Neural progenitor cell (in vitro differentiated cells): Measurements from ENCODE around the gene NKPD1. TPM values are rescaled to one million over a fixed set of nuclear protein-coding genes. Genes with fewer than 3 reads are reported as not detected.

ENCODE experiments used
- DNase-seq: peaks from one replicate; pipeline ENCODE4 v3.0.0-alpha.2; 2016; ENCODE audit warnings: low spot score
- H2AFZ ChIP-seq: fragments of 200-600 bp; sonication (generic); replicated peaks from 2 replicates; pipeline ENCODE4 v1.6.1; 2016; ENCODE audit warnings: antibody characterized with exemption
- H3F3A ChIP-seq: fragments of 200-600 bp; sonication (generic); 2 replicates; pipeline ENCODE4 v1.6.1; 2016; ENCODE audit warnings: antibody characterized with exemption, low read depth
- H3K27ac ChIP-seq: fragments of 200-600 bp; sonication (generic); 2 replicates; pipeline ENCODE4 v1.5.1; 2016; ENCODE audit warnings: mild to moderate bottlenecking
- H3K27me3 ChIP-seq: fragments of 200-600 bp; sonication (generic); 2 replicates; pipeline ENCODE4 v1.6.1; 2016; ENCODE audit warnings: mild to moderate bottlenecking, moderate library complexity
- H3K36me3 ChIP-seq: fragments of 200-600 bp; sonication (generic); 2 replicates; pipeline ENCODE4 v1.5.1; 2016
- H3K4me1 ChIP-seq: fragments of 200-600 bp; sonication (generic); 2 replicates; pipeline ENCODE4 v1.6.1; 2016; ENCODE audit warnings: mixed run types
- H3K4me2 ChIP-seq: fragments of 200-600 bp; sonication (generic); 2 replicates; pipeline ENCODE4 v1.6.1; 2016
- H3K4me3 ChIP-seq: fragments of 200-600 bp; sonication (generic); 2 replicates; pipeline ENCODE4 v1.5.1; 2016
- H3K79me2 ChIP-seq: fragments of 200-600 bp; sonication (generic); 2 replicates; pipeline ENCODE4 v1.6.1; 2016; ENCODE audit warnings: low read depth
- H3K9ac ChIP-seq: fragments of 200-600 bp; sonication (generic); 2 replicates; pipeline ENCODE4 v1.6.1; 2016
- H3K9me3 ChIP-seq: fragments of 200-600 bp; sonication (generic); 2 replicates; pipeline ENCODE4 v1.5.1; 2016; ENCODE audit warnings: low read depth
- H4K20me1 ChIP-seq: fragments of 200-600 bp; sonication (generic); 2 replicates; pipeline ENCODE4 v1.6.1; 2016; ENCODE audit warnings: low read depth
- H3K27ac Mint-ChIP-seq: 3 replicates; pipeline ENCODE4 v1.8.0; 2021; ENCODE audit warnings: mixed read lengths
- H3K27me3 Mint-ChIP-seq: 2 replicates; pipeline ENCODE4 v1.8.0; 2022; ENCODE audit warnings: low read depth, mild to moderate bottlenecking, inconsistent platforms, moderate library complexity, mixed read lengths; ENCODE audit not compliant: insufficient read depth
- H3K36me3 Mint-ChIP-seq: 3 replicates; pipeline ENCODE4 v1.8.0; 2021; ENCODE audit warnings: mixed read lengths
- H3K4me1 Mint-ChIP-seq: 3 replicates; pipeline ENCODE4 v1.8.0; 2021; ENCODE audit warnings: mixed read lengths
- H3K4me3 Mint-ChIP-seq: 3 replicates; pipeline ENCODE4 v1.8.0; 2021; ENCODE audit warnings: mild to moderate bottlenecking, moderate library complexity, mixed read lengths
- H3K9me3 Mint-ChIP-seq: 3 replicates; pipeline ENCODE4 v1.8.0; 2020; ENCODE audit warnings: mixed read lengths
- CTCF ChIP-seq: fragments of 200-600 bp; sonication (generic); IDR thresholded peaks from 2 replicates; pipeline ENCODE4 v1.5.1; 2017; ENCODE audit warnings: antibody characterized with exemption, mild to moderate bottlenecking
- EZH2 ChIP-seq: fragments of 200-600 bp; sonication (generic); IDR thresholded peaks from 2 replicates; pipeline ENCODE4 v1.6.1; 2017; ENCODE audit warnings: antibody characterized with exemption, mild to moderate bottlenecking, moderate library complexity
- EZH2phosphoT487 ChIP-seq: fragments of 200-600 bp; sonication (generic); IDR thresholded peaks from 2 replicates; pipeline ENCODE4 v1.6.1; 2017; ENCODE audit warnings: antibody characterized with exemption
- total RNA-seq: library from RNA; depleted of rRNA; stranded (reverse); fragments of >200 nt; gene quantifications from 2 replicates; pipeline ENCODE4 v1.2.3, GENCODE V29; 2015; ENCODE audit warnings: low replicate concordance

Gene NKPD1
- total RNA-seq, 1 donor from 2014 or later, result 0.02 TPM

DNA sequence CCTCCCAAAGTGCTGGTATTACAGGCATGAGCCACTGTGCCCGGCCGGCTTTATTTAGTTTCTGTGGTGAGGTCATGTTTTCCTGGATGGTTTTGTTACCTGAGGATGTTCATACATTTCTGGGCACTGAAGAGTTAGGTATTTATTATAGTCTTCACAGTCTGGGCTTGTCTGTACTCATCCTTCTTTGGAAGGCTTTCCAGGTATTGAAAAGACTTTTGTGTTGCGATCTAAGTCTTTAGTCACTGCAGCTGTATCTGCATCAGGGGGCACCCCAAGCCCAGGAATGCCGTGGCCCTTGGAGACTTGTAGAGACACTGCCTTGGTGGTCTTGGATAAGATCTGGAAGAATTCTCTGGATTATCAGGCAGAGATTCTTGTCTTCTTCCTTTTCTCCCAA, 30.6 kb upstream of the NKPD1 start:
- no peaks in the 10 kb centered on the region for H4K20me1 ChIP-seq
- H3K79me2 ChIP-seq, result no peaks in the 10 kb centered on the region
- TF ChIP-seq EZH2phosphoT487 (no peak), CTCF (peak; percentile 22), EZH2 (no peak)
- H3K36me3 ChIP-seq, result no peaks in the 10 kb centered on the region
- H2AFZ ChIP-seq, result no peak overlapping the region
- no peak overlapping the region for H3K4me2 ChIP-seq
- no peaks in the 10 kb centered on the region for H3K4me1 ChIP-seq
- Mint-ChIP-seq H3K27ac (no peak overlapping the region), H3K9me3 (peaks cover 4% of the 10 kb centered on the region), H3K27me3 (no peaks in the 10 kb centered on the region), H3K4me3 (no peak overlapping the region), H3K36me3 (no peaks in the 10 kb centered on the region), H3K4me1 (peaks cover 3% of the 10 kb centered on the region)
- H3K9me3 ChIP-seq, result no peaks in the 10 kb centered on the region
- peak; percentile 40 for DNase-seq
- no peaks in the 10 kb centered on the region for H3K27me3 ChIP-seq
- H3K9ac ChIP-seq, result no peak overlapping the region
- H3F3A ChIP-seq, result peaks cover 3% of the 10 kb centered on the region
- H3K27ac ChIP-seq, result no peak overlapping the region
- H3K4me3 ChIP-seq, result no peak overlapping the region

DNA sequence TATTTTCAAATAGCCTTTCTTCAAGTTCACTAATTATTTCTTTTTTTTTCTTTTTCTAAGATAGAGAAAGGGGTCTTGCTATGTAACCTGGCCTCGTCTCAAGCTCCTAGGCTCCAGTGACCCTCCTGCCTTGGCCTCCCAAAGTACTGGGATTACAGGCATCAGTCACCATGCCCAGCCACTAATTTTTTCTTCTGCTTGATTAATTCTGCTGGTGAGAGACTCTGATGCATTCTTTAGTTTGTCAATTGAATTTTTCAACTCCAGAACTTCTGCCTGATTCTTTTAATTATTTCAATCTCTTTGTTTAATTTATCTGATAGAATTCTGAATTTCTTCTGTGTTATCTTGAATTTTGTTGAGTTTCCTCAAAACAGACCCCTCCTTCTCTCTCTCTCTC, 29.2 kb upstream of the NKPD1 start:
- H3K27ac Mint-ChIP-seq, result no peak overlapping the region
- TF ChIP-seq EZH2, result no peak
- no peak for TF ChIP-seq EZH2phosphoT487
- TF ChIP-seq CTCF, result no peak
- peaks cover 2% of the 10 kb centered on the region for H3K27me3 Mint-ChIP-seq
- no peaks in the 10 kb centered on the region for H3K36me3 Mint-ChIP-seq
- Histone ChIP-seq H3K36me3 (no peaks in the 10 kb centered on the region), H2AFZ (no peak overlapping the region), H3K4me1 (no peaks in the 10 kb centered on the region), H3K9ac (no peak overlapping the region), H3K9me3 (no peaks in the 10 kb centered on the region), H3K27ac (no peak overlapping the region), H3K4me3 (no peak overlapping the region), H3F3A (peaks cover 3% of the 10 kb centered on the region), H3K79me2 (no peaks in the 10 kb centered on the region), H3K27me3 (no peaks in the 10 kb centered on the region), H3K4me2 (no peak overlapping the region), H4K20me1 (no peaks in the 10 kb centered on the region)
- H3K4me3 Mint-ChIP-seq, result no peak overlapping the region
- H3K9me3 Mint-ChIP-seq, result peaks cover 4% of the 10 kb centered on the region
- no peak for DNase-seq
- H3K4me1 Mint-ChIP-seq, result peaks cover 3% of the 10 kb centered on the region

GRCh38 chr19:45187421-45188100, 26.8 kb upstream of the NKPD1 start:
- no peak overlapping the region for H3K27ac Mint-ChIP-seq
- H3K36me3 Mint-ChIP-seq, result no peaks in the 10 kb centered on the region
- Histone ChIP-seq H3K9ac (no peak overlapping the region), H3K4me3 (no peak overlapping the region), H3K9me3 (no peaks in the 10 kb centered on the region), H3K79me2 (no peaks in the 10 kb centered on the region), H3K4me2 (no peak overlapping the region), H3K27me3 (no peaks in the 10 kb centered on the region), H3F3A (peaks cover 2% of the 10 kb centered on the region), H3K27ac (no peak overlapping the region), H2AFZ (peak overlapping the region; percentile 55), H3K36me3 (no peaks in the 10 kb centered on the region), H3K4me1 (no peaks in the 10 kb centered on the region), H4K20me1 (no peaks in the 10 kb centered on the region)
- DNase-seq, result peak; percentile 77
- peaks cover 4% of the 10 kb centered on the region for H3K9me3 Mint-ChIP-seq
- H3K27me3 Mint-ChIP-seq, result peaks cover 2% of the 10 kb centered on the region
- no peak overlapping the region for H3K4me3 Mint-ChIP-seq
- H3K4me1 Mint-ChIP-seq, result no peaks in the 10 kb centered on the region
- TF ChIP-seq CTCF (peak; percentile 72), EZH2phosphoT487 (no peak)
